Spleen (tissue), 11 donors: ENCODE measurements around the gene ASIC1. TPM values are rescaled to one million over a fixed set of nuclear protein-coding genes. Genes with fewer than 3 reads are reported as not detected.

Experiments
- DNase-seq: peaks from one replicate; pipeline ENCODE4 v3.0.0-alpha.2; 2020
- H3K27ac ChIP-seq, 8 donors: fragments of 200-600 bp; sonication (generic) in 7 of 8; 1 replicate in 4 of 8; 2 replicates in 4 of 8; pipeline versions ENCODE4 v1.5.0 to v1.8.0; 2016 to 2021; ENCODE audit warnings: inconsistent platforms in 4 of 8, mild to moderate bottlenecking in 4 of 8, moderate library complexity in 1 of 8
- H3K27me3 ChIP-seq, 7 donors: fragments of 200-600 bp; sonication (generic) in 6 of 7; replicated peaks in 1 of 7; 1 replicate in 4 of 7; 2 replicates in 3 of 7; pipeline versions ENCODE4 v1.5.0 to v1.8.0; 2016 to 2021; ENCODE audit warnings: inconsistent platforms in 3 of 7, mild to moderate bottlenecking in 1 of 7
- H3K36me3 ChIP-seq, 6 donors: fragments of 200-600 bp; sonication (generic) in 5 of 6; 1 replicate in 4 of 6; 2 replicates in 2 of 6; pipeline versions ENCODE4 v1.5.0 to v1.8.0; 2016 to 2021; ENCODE audit warnings: inconsistent platforms in 2 of 6
- H3K4me1 ChIP-seq, 6 donors: fragments of 200-600 bp; sonication (generic) in 5 of 6; 1 replicate in 3 of 6; 2 replicates in 3 of 6; pipeline versions ENCODE4 v1.5.0 to v1.8.0; 2016 to 2021; ENCODE audit warnings: inconsistent platforms in 3 of 6
- H3K4me3 ChIP-seq, 8 donors: fragments of 200-600 bp; sonication (generic) in 7 of 8; 1 replicate in 4 of 8; 2 replicates in 4 of 8; pipeline versions ENCODE4 v1.5.0 to v1.8.0; 2016 to 2021; ENCODE audit warnings: inconsistent platforms in 4 of 8, mild to moderate bottlenecking in 4 of 8, moderate library complexity in 2 of 8
- H3K9me3 ChIP-seq, 8 donors: fragments of 200-600 bp; sonication (generic) in 7 of 8; 1 replicate in 4 of 8; 2 replicates in 4 of 8; pipeline versions ENCODE4 v1.5.0 to v1.8.0; 2016 to 2021; ENCODE audit warnings: inconsistent platforms in 4 of 8
- CTCF ChIP-seq, 11 experiments: fragments of 200-600 bp in 7 of 11; fragments of 450-650 bp in 4 of 11; sonication (generic) in 4 of 11; IDR thresholded peaks in 8 of 11; conservative IDR thresholded peaks in 3 of 11; 1 replicate in 7 of 11; 2 replicates in 4 of 11; pipeline versions ENCODE4 v1.4.0 to v1.8.0; 2016 to 2021; ENCODE audit warnings: antibody characterized with exemption in 11 of 11, inconsistent platforms in 4 of 11, mild to moderate bottlenecking in 1 of 11
- POLR2A ChIP-seq, 3 donors: fragments of 450-650 bp; IDR thresholded peaks; one replicate each; pipeline ENCODE4 v1.5.1; 2017; ENCODE audit warnings: antibody characterized with exemption in 3 of 3, mild to moderate bottlenecking in 1 of 3
- POLR2AphosphoS5 ChIP-seq, 3 donors: sonication (generic); formaldehyde crosslinking; IDR thresholded peaks; one replicate each; pipeline ENCODE4 v1.5.1; 2017; ENCODE audit warnings: antibody characterized with exemption in 3 of 3
- WGBS, 5 donors: extraction: QIAGEN DNeasy Blood & Tissue Kit in 3 of 5; methylation state at CpG; one replicate each; pipeline versions ENCODE4 v1.1.5 to v1.1.7; 2013 to 2018; 5-methylcytosine and 5-hydroxymethylcytosine counted together
- intact Hi-C: fragments of 100-400 bp; cut with DNase I; formaldehyde crosslinking; loops from one replicate; pipeline ENCODE4 v1.15.0; 2023; ENCODE audit warnings: low total_unique reads
- polyA plus RNA-seq, 3 donors: library from polyadenylated mRNA; stranded (reverse); fragments of 200-250 nt; gene quantifications; one replicate each; pipeline ENCODE4 v1.2.1, GENCODE V29; 2013
- total RNA-seq, 7 donors: library from RNA; depleted of rRNA in 3 of 7; stranded (reverse); fragments of >200 nt in 3 of 7; fragmentation: NEBNext Ultra II Directional in 4 of 7; extraction: Animal tissue kit (Norgen Biotek cat#: 25700) in 4 of 7; gene quantifications; one replicate each; pipeline versions ENCODE4 v1.1.0 to v1.2.1, GENCODE V29; 2016 to 2021
- donor health status: healthy with polysubstance abuse.
- donor health status: DM: no; HTN: no; CAD: no; lungs with moderate emphysema.
- donor health status: DM: no; HTN: no; CAD: no.
- donor health status: Bipolar disorder and iron deficiency.
- donor health status: healthy.
- donor health status: DM: no; HTN: no; CAD: no.
- donor health status: DM: yes; HTN: yes; CAD: no.

Gene ASIC1
- total and polyA plus RNA-seq, 10 donors: 0.16 to 1.3 (median 0.35) TPM

DNA sequence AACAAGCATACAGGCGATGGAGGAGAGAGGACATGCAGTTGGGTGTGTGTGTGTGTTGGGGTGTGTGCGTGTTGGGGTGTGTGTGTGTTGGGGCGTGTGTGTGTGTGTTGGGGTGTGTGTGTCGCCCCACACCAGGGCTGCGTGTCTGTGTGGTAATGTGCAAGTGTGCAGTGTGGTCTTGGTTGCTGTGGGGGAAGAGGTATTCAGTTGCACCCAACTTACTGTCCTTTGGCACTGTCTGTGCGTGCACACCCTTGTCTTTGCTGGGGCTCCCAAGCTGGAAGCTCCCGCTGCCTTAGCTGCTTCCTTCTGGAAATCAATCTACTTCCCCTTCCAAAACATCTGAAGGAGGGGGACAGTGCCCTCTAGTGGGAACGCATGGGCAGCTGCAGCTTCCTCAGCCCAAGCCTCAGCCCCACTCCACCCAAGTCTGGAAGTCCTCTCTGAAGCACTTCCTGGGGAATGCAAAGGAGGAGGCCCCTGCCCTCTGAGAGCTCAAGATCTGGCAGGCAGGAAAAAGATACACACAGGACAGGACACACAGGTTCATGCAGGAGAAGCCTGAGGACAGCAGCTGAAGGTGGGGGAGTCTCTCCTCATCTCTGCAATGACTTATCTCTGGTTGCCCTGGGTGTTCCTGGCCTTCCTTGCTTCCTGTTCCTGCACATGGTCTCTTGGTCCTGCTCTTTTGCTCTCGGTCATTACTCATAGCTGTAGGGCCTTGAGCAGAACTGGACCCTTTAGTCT, 13.1 kb downstream of the ASIC1 start:
- Histone ChIP-seq H3K36me3 (no peaks in the 10 kb centered on the region), H3K4me1 (peaks cover 3 to 15% (median 9%) of the 10 kb centered on the region in 6 donors), H3K27me3 (peaks cover 0 to 7% (median 0%) of the 10 kb centered on the region in 7 donors), H3K4me3 (peak overlapping the region in 1 of 8 donors; percentile 37), H3K27ac (no peak overlapping the region), H3K9me3 (no peaks in the 10 kb centered on the region)
- DNase-seq: peak; percentile 89
- intact Hi-C loops: no loop called here
- WGBS, 5 donors: 36 to 41% (median 38%) methylated on average over 8 to 9 of the region's 9 CpGs
- TF ChIP-seq CTCF (IDR thresholded peaks at IDR 0.05 in 8 of 11, conservative IDR thresholded peaks at IDR 0.05 in 3 of 11) (peak; percentile 72 to 97 (median 92)), POLR2AphosphoS5 (IDR thresholded peaks at IDR 0.05) (peak in 1 of 3 donors; percentile 8), POLR2A (IDR thresholded peaks at IDR 0.05) (no peak)

DNA sequence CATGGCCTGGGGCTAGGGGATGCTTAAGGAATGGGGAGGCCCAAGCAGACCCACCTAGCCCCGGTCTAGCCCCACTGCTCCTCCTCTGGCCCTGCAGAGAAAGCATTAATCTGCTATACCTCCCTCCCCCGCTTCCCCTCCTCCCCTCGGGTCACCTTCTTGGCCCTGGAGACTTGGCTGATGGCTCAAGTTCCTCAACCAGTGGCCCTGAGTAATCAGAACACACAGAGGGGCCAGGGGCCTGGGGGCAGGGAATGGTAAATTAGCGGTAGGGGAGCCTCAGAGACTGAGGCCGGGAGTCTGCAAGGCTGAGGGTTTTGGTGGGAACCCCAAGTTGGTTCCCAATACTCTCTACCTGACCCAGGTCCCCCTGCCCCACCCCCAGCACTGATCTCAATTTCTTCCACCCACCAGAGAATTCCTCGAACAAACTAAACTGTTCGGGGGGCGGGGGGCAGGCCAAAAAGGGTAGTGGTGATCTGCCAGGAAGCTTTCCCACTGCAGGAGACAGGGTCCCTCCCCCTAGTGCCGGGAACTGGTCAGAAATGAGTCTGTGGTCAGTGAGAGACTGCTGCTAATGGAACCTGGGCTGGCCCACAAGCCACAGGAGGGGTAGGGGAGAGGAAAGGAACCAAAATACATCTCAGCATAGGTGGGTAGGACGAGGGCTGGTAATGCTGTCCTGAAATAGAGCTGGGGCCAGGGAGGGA, 15.0 kb downstream of the ASIC1 start:
- TF ChIP-seq POLR2AphosphoS5 (IDR thresholded peaks at IDR 0.05) (no peak), CTCF (IDR thresholded peaks at IDR 0.05 in 8 of 11, conservative IDR thresholded peaks at IDR 0.05 in 3 of 11) (no peak), POLR2A (IDR thresholded peaks at IDR 0.05) (no peak)
- intact Hi-C loops: no loop called here

GRCh38 chr12:50073206-50073605, 15.8 kb downstream of the ASIC1 start:
- intact Hi-C loops: no loop called here
- DNase-seq: peak; percentile 66
- Histone ChIP-seq H3K9me3 (no peaks in the 10 kb centered on the region), H3K4me1 (peaks cover 3 to 18% (median 9%) of the 10 kb centered on the region in 6 donors), H3K27ac (no peak overlapping the region), H3K36me3 (no peaks in the 10 kb centered on the region), H3K4me3 (no peak overlapping the region), H3K27me3 (peaks cover 0 to 7% (median 0%) of the 10 kb centered on the region in 7 donors)
- WGBS, 5 donors: 67 to 85% (median 81%) methylated on average over 7 of the region's 7 CpGs
- TF ChIP-seq POLR2A (IDR thresholded peaks at IDR 0.05) (no peak), CTCF (IDR thresholded peaks at IDR 0.05 in 8 of 11, conservative IDR thresholded peaks at IDR 0.05 in 3 of 11) (no peak), POLR2AphosphoS5 (IDR thresholded peaks at IDR 0.05) (no peak)

More for the DNA sequence above, 15.0 kb downstream of the ASIC1 start:
- WGBS, 5 donors: 58 to 70% (median 63%) methylated on average over 10 of the region's 10 CpGs
- Histone ChIP-seq H3K9me3 (no peaks in the 10 kb centered on the region), H3K27me3 (peaks cover 0 to 7% (median 0%) of the 10 kb centered on the region in 7 donors), H3K27ac (no peak overlapping the region), H3K4me1 (peaks cover 3 to 18% (median 9%) of the 10 kb centered on the region in 6 donors), H3K4me3 (no peak overlapping the region), H3K36me3 (no peaks in the 10 kb centered on the region)
- peak; percentile 46 for DNase-seq

DNA sequence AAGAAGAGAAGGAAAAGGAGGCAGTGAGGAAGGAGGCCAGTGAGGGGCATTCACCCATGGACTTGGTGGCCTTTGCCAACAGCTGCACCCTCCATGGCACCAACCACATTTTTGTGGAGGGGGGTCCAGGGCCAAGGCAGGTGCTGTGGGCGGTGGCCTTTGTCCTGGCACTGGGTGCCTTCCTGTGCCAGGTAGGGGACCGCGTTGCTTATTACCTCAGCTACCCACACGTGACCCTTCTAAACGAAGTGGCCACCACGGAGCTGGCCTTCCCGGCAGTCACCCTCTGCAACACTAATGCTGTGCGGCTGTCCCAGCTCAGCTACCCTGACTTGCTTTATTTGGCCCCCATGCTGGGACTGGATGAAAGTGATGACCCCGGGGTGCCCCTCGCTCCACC, 16.3 kb downstream of the ASIC1 start:
- no peaks in the 10 kb centered on the region for H3K36me3 ChIP-seq
- intact Hi-C loops: loop anchor here (2.0 kb wide), 1 partner anchor 101 kb away; no protein-coding TSS in a partner anchor
- H3K27ac ChIP-seq: no peak overlapping the region
- peaks cover 3 to 18% (median 9%) of the 10 kb centered on the region in 6 donors for H3K4me1 ChIP-seq
- no peaks in the 10 kb centered on the region for H3K9me3 ChIP-seq
- WGBS, 5 donors: 79 to 90% (median 86%) methylated on average over 6 to 10 of the region's 10 CpGs
- DNase-seq: peak; percentile 60
- peaks cover 0 to 7% (median 0%) of the 10 kb centered on the region in 7 donors for H3K27me3 ChIP-seq
- H3K4me3 ChIP-seq: no peak overlapping the region
- no peak for TF ChIP-seq CTCF (IDR thresholded peaks at IDR 0.05 in 8 of 11, conservative IDR thresholded peaks at IDR 0.05 in 3 of 11)
- TF ChIP-seq POLR2AphosphoS5 (IDR thresholded peaks at IDR 0.05): no peak
- no peak for TF ChIP-seq POLR2A (IDR thresholded peaks at IDR 0.05)
